Ramos (cell line): ENCODE results near the gene CPD.

Experiments used
- in situ Hi-C: fragments of 300-500 bp; cut with MboI; formaldehyde crosslinking; loops from one replicate; pipeline ENCODE4 v1.14.3; 2022; ENCODE audit warnings: low sequenced_read_pairs; ENCODE audit not compliant: unreplicated experiment

CPD gene

DNA sequence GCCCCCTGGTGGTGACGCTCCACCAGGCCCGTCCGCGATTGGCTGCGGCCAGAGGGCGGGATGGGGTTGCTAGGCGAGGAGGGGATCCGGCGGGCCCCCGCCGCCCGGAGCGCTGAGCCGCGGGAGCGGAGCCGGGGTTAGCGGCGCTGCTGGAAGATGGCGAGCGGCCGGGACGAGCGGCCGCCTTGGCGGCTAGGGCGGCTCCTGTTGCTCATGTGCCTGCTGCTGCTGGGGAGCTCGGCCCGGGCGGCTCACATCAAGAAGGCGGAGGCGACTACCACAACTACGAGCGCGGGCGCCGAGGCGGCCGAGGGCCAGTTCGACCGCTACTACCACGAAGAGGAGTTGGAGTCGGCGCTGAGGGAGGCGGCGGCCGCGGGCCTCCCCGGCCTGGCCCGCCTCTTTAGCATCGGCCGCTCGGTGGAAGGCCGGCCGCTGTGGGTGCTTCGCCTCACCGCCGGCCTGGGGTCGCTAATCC lies at the start of gene CPD:
Gene CPD (plus strand): TSS at position 103 of the 478 bp plus-strand sequence. CDS start 54 bp downstream, at position 157.
- in situ Hi-C loops = no loop called here

DNA sequence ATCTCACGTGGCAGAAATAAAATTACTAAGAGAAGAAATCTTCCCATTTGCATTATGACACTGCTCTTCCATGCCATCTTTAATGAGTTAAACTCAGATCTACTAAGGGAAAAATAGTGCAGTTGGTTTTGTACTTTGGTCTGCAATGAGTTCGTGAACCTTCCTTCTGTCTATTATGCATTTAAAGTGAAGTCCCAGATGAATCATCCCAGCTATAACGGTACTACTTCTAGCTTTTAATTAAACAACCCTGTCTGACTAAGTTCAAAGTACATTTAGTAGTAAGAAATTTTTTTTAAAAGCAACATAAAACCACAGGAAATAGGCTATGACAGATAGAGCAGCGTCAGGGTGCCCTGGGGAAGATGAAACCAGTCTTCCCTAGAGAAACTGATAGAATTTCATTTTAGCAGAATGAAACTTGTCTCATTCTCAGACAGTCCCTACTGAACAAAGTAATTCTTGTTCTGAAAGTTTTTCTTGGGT lies 46.6 kb upstream of the CPD start:
- in situ Hi-C loops = loop anchor here (25.0 kb wide), 1 partner anchor 505 kb away; the partner anchor contains the start of gene ATAD5

DNA sequence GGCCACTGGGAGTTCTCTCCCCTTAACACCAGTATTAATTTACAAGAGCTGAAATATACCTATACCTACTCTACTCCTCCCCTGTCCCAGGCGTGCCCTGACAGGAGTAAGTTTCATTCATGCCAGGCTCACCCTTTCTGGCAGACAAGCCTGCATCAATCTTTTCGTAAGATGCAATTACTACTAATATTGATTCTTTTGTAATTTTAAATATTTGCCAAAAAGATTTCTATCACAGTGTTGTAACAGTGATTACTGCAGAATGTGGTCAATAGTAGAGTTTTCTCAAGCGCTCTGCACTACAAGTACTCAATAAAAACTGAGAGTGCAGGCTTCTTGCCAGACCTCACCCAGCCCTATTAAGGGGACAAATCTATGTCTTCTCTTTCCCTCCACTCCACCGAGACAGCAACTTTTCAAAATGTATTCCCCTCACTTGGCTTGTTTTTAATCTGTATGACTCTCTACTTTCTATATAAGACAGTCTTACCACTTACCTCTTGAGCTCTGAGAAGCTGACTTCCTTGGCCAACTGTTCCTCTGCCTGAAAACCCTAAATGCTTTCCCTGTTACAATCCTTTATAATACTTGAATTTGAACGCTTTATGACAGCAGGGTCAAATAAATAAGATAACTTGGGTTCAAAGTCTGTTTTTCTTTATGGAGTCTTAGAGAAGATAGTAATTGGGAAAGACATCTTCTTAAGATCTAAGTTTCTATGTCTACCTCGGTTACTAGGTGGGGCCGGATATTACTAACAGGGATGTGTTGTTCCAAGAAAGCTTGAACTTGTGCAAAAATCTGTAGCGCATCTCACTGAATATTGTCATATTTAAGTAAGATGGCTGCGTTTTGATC lies 45.0 kb upstream of the CPD start, which contains the start of gene TMIGD1:
Gene TMIGD1 (minus strand): TSS at position 555 of the 858 bp plus-strand sequence. CDS start 1,924 bp downstream, outside the sequence.
- in situ Hi-C loops = loop anchor here (25.0 kb wide), 1 partner anchor 504 kb away; the partner anchor contains the start of gene ATAD5

DNA sequence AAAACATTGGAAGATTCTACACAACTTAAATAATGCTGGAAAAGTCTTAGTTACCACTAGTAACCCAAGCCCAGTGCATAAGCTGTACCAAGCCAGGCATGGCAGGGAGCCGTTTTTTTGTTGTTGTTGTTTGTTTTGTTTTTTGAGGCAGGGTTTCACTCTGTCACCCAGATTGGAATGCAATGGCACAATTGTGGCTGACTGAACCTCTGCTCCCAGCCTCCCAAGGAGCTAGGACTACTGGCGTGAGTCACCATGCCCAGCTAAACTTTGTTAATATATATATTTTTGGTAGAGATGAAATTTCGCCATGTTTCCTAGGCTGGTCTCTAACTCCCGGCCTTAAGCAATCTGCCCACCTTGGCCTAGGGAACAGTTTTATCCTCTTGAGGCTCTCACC lies 44.3 kb upstream of the CPD start:
- in situ Hi-C loops = loop anchor here (25.0 kb wide), 1 partner anchor 503 kb away; the partner anchor contains the start of gene ATAD5

DNA sequence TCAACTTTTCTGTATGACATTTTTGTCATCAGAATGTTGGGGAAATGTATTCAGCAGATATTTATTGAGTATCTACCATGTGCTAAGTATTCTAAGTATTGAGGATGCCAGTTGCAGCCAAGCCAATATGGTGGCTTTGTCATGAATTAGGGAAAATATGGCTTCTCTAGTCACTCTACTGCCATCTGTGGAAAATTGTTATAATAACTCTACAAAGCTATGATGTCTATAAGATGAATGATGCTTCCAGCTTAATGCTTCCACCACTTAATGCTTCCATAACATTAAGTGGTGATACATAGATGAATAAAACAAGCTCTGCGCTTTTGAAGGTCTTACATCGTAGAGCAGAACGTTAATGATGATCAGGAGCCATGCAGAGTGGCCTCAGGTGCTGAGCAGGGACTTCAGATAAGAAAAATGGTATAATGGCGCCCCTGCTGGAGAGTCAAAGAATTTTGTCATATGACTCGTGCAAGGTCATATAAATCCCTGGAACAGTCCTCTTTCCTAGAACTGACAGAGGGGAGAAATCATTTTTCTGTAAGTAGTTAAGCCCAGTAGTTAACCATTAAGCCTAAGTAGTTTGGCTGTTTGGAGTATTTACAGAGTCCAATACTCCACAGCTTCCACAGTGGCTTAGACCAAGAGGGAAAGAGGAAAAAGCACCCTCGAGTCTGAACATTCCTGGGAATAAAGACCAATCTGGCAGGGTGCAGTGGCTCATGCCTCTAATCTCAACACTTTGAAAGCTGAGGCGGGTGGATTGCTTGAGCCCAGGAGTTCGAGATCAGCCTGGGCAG lies 42.2 kb upstream of the CPD start:
- in situ Hi-C loops = loop anchor here (5.0 to 25.0 kb wide), 2 partner anchors 219 to 501 kb away; partner anchors contain the start of genes ATAD5 and NSRP1

DNA sequence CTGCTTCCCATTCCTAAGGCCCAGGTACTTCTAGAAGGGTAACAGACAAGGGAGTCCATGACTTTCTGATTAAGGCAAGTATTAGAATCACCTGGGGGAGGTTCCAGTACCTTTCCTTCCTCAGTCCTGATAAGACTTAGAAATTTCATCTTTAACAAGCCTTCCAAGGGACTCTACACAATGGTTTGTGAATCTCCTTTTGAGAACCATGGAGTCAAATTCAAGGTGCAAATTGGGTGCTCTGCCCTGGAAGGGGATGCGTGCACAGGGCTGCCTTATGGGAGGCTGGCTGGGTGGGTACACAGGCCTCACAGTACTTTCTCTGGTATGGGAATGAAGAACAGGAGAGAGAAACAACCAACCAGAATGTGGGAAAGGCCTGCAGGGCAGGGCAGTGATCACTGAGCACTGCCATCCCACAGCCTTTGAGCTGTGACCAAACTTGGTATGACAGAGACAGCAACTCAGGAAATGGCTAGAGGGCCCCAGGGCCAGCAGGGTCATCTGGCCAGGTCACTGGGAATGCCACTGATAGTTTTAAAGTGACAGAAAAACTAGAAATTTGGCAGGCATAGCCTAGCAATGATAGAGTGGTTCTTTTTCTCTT lies 41.2 kb upstream of the CPD start:
- in situ Hi-C loops = loop anchor here (5.0 to 25.0 kb wide), 2 partner anchors 220 to 500 kb away; partner anchors contain the start of genes ATAD5 and NSRP1

DNA sequence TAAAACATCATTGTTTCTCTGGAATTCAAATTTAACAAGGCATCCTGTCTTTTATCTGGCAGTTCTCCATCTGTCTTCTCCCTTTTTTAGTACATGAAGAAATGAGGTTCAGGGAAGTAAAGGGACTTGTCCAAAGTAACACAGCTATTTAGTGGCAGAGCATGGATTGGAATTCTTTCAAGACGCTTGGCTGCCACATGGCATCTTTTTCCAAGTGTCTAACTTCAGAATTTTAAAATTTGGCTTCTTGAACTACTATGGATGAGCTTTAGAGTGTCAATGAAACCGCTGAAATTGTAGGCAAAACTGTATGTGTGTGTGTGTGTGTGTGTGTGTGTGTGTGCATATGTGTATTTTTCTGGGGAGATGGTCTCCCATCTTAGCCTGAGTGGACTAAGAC lies 39.6 kb upstream of the CPD start:
- in situ Hi-C loops = loop anchor here (5.0 to 25.0 kb wide), 2 partner anchors 222 to 498 kb away; partner anchors contain the start of genes ATAD5 and NSRP1

DNA sequence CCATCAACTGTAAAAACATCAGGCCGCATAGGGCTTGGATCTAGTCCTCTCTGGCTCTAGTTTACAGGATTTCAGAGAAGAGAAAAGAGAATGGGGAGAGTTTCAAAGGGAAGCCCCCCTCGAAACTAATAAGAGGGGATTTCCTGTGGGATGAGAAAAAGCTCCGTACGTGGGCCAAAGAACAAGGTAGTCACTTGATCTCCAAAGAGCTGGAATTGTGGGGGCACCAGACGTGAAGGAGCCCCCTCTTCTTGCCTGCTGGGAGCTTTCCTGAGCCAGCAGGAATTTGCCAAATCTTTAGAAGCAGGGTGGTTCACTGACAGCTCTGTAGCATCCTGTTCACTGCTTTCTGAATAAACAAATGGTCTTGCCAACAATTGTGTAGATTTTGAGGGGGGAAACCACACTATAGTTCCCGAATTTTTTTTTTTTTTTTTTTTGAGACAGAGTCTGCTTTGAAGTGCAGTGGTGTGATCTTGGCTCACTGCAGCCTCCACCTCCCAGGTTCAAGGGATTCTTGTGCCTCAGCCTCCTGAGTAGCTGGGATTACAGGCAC lies 37.8 kb upstream of the CPD start:
- in situ Hi-C loops = loop anchor here (10.0 to 25.0 kb wide), 2 partner anchors 374 to 496 kb away; partner anchors contain the start of gene ATAD5

DNA sequence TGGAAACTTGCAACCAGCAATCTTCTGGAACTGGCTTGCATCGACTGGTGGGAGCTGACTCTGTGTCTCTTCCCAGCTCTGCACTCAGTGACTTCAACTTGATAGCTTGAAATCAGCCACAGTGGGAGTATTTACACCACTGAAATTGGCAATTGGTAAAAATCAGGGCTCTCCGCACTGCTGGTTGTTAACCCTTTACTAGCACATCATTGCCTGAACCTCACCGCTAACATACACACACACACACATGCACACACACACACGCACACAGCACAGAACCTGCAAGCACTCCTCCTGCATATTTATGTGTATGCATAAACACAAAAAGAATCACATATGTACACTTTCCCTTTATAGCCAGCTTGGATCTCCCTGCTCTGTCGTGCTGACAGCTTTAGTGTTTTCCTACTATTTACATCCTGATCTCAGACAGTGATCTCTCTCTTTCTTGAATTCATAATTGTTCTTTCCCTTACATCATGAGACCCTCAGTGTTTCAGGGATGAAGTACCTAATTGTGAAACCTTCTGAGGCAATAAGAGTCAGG lies 37.0 kb upstream of the CPD start:
- in situ Hi-C loops = loop anchor here (10.0 to 25.0 kb wide), 2 partner anchors 373 to 496 kb away; partner anchors contain the start of gene ATAD5

DNA sequence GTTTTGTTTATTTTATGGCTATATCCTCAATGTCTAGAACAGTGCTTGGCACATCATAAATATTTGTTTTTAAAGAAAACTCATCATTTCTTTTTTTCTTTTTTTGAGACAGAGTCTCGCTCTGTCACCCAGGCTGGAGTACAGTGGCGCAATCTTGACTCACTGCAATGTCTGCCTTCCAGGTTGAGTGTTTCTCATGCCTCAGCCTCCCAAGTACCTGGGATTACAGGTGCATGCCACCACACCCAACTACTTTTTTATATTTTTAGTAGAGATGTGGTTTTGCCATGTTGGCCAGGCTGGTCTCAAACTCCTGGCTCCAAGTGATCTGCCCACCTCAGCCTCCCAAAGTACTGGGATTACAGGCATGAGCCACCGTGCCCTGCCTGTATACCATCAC lies 35.5 kb upstream of the CPD start:
- in situ Hi-C loops = loop anchor here (10.0 to 25.0 kb wide), 2 partner anchors 372 to 494 kb away; partner anchors contain the start of gene ATAD5

DNA sequence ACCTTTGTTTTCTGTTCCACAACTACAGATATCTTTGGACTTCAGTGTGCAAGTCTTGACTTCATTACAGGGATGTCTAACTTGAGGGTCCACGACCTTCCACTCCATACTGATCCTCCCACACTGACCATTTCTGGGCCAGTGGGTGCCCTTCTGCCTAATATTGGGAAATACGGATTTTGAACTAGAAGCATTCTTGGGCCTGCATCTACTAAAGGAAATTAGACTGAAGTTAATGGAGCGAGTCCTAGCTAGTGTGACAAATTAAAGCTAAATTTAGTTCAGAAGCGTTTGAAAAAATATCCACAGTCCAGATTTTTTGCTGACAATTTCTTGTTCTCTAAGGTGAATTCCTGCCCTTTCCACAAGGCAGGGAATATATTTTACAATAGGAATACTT lies 34.9 kb upstream of the CPD start:
- in situ Hi-C loops = loop anchor here (10.0 to 25.0 kb wide), 2 partner anchors 371 to 494 kb away; partner anchors contain the start of gene ATAD5

DNA sequence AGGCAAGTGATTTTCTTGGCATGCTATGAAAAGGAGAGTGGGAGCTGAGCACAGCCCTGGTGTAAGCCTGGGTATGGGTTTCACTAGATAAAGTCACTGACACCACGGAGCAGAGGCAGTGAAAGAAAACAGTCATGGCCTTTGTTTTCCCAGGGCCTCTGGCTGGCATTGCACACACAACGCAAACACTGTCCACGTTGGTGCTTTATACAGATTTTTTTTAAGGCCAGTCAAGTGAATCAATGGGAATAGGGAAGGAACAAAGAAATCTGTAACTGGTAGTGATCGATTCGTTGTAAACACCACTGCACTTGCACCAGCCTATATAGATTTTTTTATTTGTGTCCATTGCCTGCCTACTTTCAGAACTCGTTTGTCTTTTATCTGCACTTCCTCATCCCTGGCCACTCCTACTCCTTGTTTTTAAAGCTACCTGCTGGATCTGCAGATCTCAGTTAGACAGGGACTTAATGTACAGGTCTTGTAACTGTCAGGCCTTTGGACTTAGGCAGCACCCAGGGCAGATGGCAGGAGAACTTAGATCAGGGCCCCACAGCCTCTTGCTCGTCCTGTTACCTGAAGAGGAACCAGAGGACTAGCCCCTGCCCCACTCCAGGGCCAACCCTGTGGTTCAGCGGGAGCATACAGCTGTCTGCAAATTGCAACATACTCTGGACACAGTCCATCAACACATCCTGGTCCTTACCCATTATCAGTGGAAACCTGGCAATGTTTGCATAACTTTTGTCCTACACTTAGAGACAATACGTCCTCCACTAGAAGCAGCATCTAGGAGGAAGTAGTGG lies 34.2 kb upstream of the CPD start:
- in situ Hi-C loops = loop anchor here (10.0 to 25.0 kb wide), 2 partner anchors 370 to 493 kb away; partner anchors contain the start of gene ATAD5

DNA sequence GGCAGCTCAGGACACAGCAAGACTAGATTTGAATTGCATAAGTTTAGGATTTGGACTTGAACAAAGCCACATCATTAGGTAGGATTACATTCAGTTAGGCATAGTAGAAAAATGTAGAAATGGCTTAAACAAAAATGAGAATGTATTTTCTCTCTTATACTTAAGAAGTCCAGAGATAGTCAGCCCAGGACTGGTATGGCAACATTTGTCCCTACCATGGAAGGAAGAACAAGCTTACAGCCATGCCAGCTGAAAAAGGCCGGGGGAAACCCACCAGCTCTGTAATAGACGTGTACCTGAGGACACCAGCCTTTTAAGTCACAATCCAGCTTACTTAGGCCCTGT lies 33.7 kb upstream of the CPD start:
- in situ Hi-C loops = loop anchor here (10.0 to 25.0 kb wide), 2 partner anchors 370 to 492 kb away; partner anchors contain the start of gene ATAD5

DNA sequence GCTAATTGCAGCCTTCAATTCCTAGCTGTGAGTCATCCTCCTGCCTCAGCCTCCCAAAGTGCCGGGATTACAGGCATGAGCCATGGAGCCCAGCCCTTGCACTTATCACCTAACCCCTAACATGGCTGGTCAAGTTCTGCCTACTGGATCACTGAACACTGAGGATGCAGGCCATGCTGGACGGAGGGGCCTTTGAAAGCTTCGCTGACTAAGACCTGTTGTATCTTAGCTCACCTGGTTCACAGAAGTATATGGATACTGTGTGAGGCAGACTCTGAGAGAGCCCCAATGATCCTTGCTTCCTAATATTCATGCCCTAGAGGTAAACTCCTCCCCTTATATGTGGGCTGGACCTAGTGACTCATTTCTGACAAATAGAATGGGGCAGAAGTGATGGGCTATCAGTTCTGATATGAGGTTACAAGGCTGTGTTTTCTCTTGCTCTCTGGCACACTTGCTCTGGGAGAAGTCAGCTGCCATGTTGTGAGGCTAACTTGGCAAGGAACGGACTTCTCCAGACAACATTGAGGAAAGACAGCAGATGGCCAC lies 33.1 kb upstream of the CPD start:
- in situ Hi-C loops = loop anchor here (10.0 to 25.0 kb wide), 2 partner anchors 369 to 492 kb away; partner anchors contain the start of gene ATAD5

DNA sequence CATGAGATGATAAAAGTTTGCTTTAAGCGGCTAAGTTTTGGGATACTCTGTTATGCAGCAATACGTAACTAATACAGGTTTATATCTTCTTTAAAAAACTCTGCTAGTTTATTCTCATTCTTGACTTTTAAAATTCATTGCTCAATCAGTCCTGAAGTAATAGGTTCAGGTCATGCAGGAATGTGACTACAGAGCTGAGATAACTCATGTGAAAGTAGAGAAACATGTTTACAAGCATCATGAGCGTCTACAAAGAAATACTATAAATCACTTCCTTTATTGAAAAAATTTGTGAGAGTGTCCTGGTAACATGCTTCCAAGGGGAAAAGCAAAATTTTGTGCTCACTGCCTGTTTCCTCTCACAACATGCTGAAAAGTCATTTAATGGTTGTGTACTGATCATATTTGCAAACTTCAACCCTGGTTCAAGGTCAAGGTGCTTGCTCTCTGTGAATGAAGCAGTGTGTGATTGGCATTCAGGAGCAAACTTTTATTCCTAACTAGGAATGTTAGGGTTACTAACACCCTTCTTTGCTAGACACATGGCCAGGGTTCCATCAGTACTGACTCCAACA lies 32.4 kb upstream of the CPD start:
- in situ Hi-C loops = loop anchor here (10.0 to 25.0 kb wide), 2 partner anchors 368 to 491 kb away; partner anchors contain the start of gene ATAD5

DNA sequence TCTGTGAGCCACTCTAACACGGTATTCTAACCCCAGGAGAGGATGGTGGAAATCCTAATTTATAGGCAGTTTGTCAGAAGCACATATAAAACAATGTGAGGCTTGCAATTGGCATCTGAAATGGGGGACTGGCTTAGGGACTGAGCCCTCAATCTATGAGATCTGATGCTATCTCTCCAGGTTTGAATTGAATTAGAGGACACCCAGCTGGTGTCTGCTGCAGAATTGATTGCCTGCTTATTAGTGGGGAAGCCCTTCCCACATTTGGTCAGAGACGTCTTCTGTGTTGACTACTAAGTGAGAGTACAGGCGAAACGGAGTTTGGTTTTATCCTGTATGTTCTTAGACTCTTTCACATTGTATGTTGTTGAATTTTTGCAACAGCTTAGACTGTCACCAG lies 31.2 kb upstream of the CPD start:
- in situ Hi-C loops = loop anchor here (10.0 to 25.0 kb wide), 2 partner anchors 367 to 490 kb away; partner anchors contain the start of gene ATAD5

DNA sequence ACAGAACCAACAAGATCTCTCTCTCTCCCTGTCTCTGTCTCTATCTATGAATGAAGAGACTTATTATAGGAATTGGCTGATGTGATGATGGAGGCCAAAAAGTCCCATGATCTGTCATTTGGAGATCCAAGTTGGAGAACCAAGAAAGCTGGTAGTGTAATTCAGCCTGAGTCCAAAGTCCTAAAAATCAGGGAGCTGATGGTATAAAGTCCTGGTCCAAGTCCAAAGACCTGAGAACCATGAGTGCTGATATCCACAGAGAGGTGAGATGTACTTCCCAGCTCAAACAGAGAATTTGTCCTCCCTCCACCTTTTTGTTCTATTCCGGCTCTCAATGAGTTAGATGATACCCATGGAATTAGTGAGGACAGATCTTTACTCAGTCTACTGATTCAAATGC lies 29.5 kb upstream of the CPD start:
- in situ Hi-C loops = loop anchor here (10.0 to 25.0 kb wide), 2 partner anchors 366 to 488 kb away; partner anchors contain the start of gene ATAD5
